ENCODE data around the gene APPL1.

Gene APPL1, protein sequence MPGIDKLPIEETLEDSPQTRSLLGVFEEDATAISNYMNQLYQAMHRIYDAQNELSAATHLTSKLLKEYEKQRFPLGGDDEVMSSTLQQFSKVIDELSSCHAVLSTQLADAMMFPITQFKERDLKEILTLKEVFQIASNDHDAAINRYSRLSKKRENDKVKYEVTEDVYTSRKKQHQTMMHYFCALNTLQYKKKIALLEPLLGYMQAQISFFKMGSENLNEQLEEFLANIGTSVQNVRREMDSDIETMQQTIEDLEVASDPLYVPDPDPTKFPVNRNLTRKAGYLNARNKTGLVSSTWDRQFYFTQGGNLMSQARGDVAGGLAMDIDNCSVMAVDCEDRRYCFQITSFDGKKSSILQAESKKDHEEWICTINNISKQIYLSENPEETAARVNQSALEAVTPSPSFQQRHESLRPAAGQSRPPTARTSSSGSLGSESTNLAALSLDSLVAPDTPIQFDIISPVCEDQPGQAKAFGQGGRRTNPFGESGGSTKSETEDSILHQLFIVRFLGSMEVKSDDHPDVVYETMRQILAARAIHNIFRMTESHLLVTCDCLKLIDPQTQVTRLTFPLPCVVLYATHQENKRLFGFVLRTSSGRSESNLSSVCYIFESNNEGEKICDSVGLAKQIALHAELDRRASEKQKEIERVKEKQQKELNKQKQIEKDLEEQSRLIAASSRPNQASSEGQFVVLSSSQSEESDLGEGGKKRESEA

DNA sequence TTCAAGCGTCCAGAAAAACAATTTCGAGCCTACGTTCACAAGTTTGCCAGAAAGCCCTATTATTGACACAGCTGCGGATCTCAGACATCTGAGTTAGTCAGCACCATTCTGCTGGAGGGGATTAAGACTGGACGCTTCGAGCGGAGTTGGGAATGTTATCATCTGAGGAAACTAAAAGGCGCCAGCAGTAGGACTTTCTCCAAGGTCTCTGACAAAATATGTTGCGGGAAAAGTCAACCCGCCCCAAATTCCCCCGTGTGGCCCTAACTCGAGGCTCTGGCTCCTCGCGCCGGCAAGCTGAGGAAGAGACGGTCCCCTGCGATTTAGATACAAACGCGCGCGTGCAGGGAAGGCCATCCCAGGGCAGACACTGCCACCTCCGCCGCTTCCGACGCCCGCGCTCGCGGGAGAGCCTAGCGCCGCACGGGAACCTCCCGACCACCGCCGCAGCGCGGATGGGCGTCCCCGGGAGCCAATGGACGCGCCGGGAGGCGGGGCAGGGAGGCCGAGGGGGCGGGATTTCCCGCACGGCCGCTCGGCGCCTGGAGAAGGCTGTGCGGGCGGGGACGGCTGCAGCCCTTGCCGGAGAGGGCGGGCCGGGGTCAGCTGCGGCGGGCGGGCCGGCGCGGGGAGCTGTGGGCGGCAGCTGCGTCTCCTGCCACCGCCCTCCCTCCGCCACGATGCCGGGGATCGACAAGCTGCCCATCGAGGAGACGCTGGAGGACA lies at the start of gene APPL1:
Gene APPL1 (plus strand): TSS at position 526 of the 726 bp plus-strand sequence. CDS start 155 bp downstream, at position 681.
- peak; percentile 52 to 76 for DNase-seq (ENCODE audit: low read depth in 2 of 2, low spot score in 1 of 2)

DNA sequence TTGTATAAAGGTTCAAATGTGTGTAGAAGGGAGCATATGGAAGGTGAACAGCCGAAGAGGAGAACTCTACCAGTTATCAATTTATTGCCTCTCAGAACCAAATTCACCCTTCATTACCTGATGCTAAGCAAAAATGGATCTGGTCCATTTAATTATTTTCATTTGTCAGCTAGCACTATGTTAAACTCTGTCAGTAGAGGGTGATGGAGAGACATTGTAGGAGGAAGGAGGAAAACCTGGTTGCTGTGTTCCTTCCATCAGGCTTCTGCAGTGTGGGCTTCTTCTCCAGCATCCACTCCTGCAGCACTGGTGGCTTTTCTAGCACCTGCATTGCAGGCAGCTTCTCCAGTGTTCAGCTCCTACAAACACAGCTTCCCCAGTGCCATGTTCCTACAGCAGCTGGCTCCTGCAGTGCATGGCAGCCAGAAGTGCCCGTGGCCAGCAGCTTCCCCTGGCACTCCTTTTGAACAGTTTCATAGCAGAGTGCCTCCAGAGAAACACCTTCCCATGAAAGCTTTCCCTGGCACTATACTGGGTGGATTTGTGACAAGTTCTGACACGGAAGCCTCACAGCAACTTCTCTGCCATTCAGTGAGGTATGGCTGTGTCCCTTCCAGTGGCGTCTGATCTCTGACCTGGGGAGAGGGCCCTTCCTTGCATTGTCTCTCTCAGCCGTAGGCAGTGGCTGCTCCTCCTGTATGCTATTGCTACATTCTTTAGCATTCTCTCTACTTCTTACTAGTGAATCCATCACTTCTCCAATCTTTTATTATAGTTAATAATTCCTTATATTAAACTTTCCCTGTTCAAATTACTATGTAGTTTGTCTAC lies 47.7 kb upstream of the APPL1 start:
- DNase-seq (ENCODE audit: low read depth in 2 of 2, low spot score in 1 of 2) = no peak

DNA sequence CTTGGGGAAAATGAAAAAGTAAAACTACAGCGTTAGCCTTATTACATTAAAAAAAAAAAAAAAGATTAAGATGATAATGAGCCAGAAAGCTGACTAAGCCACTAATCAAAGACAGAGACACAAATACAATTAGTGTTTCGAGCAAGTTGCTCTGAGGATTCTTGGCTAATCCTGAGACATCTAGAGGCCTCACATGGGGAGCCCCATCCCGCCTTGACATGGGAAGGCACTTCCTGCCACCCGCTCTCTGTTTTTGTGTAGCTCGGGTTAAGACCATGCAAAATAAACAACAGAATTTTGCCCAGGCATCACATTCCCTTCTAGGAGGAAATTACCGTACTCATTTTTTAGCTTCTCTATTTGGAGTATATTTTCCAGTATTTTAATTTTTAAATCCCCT lies 43.0 kb upstream of the APPL1 start:
- no peak for DNase-seq (ENCODE audit: low read depth in 2 of 2, low spot score in 1 of 2)

DNA sequence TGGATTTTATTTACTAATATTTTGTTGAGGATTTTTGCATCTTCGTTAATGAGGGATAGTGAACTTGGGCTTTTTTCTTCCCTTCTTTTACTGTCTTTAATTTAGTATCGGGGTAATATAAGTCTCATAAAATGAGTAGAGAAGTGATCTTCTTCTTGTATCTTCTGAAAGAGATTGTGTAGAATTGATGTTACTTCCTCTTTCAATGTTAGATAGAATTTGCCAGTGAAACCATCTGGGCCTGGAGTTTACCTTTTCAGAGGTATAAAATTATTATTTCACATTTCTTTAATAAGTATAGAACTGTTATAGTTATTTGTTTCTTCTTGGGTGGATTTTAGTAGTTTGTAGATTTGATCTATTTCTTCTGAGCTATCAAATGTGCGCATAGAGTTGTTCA lies 35.5 kb upstream of the APPL1 start:
- no peak for DNase-seq (ENCODE audit: low read depth in 2 of 2, low spot score in 1 of 2)

DNA sequence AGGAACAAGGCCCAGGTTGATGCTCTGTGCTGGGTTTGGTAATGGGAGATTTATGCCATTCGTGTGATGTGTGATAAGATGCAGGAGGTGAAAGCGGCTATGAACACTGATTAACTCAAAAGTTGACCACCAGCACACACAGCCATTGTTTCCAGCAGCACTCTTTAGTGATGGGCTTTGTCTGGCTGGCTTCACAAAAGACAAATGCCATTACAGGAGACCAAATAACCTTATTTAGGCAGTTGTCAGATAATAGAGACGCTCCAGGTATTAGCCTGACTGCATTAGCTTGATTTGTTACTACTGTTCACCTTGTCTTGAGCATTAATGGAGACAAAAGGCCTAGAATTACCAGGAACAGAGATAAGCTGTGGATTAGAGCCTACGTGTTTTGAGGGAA lies 32.9 kb upstream of the APPL1 start:
- DNase-seq (ENCODE audit: low read depth in 2 of 2, low spot score in 1 of 2) = no peak

DNA sequence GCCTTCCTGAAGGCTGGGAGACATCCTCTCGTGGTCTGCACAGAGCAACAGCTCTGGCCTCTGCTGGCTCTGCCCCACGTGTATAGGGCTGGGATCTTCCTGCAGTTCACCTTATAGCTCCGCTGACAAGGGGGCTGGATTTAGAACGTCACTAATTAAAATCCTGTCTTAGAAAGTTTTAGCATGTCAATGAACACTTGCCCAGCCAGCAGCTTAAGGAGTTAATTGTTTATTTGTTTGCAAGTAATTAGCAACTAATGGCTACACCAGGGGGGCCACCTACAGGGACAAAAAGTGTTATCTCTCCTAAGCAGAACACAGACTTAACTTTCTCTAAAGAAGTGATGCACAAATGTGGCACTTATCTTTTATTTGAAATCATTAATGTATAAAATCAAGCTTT lies 27.6 kb upstream of the APPL1 start, which contains the start of gene HESX1:
Gene HESX1 (minus strand): TSS at position 84 of the 403 bp plus-strand sequence. CDS start 60 bp downstream, at position 24.
- no peak for DNase-seq (ENCODE audit: low read depth in 2 of 2, low spot score in 1 of 2)

DNA sequence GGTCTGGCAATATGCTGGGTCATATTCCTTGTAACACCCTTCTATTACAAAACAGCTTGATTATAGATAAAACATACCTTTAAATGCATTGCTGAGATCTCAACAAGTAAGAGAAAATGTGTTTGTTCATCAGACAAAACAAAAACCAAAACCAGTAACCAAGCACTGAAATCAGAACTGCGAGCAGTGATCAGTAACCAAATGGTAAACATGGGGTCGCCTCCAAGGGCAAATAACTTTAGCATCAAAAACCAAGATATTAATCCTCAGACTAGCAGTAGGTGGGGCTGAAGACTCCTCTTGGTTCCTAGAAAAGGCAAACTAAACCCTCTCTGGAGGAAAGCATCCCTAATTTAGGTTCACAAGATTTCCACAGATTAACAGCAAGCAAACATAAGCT lies 21.1 kb upstream of the APPL1 start:
- DNase-seq (ENCODE audit: low read depth in 2 of 2, low spot score in 1 of 2) = no peak

DNA sequence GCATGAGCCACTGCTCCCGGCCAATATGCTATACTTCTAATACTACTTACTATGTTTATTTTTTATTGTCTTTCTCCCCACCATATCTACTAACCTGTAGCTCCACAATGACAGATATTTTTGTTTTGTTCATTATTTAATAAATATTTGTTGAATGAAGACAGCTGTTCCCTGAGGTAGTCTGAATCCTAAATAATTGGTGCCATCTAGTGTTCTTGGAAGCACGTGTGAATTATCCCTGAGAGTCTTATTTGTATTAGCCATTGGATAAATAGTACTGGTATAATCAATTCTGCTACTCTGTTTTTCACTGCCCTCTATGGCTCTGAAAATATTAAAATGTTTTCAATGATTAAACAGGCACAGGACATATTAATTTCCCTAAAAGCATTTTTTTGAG lies 5.6 kb upstream of the APPL1 start:
- no peak for DNase-seq (ENCODE audit: low read depth in 2 of 2, low spot score in 1 of 2)

DNA sequence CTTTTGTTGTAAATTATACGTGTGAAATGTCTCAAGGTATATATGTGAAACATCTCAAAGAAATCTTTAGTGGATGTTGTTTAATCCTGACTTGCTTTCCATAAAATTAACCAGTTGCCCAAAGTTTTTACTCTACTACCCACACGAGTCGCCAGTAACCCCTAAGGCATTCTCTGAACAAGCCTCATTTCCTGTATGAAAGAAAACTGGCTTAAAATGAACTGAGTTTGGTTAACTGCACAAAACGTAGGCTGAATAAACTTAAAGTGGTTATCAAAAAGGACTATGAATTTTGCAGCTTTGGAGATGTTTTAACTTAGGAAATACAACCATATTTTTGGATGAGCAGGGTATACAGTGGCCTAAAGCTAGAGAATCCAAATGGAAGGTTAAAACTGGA lies 2.7 kb upstream of the APPL1 start:
- no peak for DNase-seq (ENCODE audit: low read depth in 2 of 2, low spot score in 1 of 2)

DNA sequence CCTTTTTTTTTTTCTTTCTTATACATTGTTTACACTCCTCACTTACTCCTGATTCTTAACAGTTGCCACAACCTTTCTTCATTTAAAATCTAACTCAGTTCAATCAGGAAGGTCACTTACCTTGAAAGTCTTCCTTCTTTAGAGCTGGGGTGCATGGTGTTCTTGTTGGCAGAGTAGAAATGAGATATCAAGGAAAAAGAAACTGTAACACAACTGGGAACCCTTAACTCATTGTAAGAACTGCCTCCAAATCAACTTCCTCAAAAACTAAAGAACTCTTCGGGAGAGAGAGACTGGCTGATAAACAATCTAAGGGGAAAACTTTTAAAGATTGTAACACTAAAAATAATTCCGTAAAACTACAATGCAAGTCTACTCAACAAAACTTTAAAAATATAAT lies 1.4 kb upstream of the APPL1 start:
- no peak for DNase-seq (ENCODE audit: low read depth in 2 of 2, low spot score in 1 of 2)

DNA sequence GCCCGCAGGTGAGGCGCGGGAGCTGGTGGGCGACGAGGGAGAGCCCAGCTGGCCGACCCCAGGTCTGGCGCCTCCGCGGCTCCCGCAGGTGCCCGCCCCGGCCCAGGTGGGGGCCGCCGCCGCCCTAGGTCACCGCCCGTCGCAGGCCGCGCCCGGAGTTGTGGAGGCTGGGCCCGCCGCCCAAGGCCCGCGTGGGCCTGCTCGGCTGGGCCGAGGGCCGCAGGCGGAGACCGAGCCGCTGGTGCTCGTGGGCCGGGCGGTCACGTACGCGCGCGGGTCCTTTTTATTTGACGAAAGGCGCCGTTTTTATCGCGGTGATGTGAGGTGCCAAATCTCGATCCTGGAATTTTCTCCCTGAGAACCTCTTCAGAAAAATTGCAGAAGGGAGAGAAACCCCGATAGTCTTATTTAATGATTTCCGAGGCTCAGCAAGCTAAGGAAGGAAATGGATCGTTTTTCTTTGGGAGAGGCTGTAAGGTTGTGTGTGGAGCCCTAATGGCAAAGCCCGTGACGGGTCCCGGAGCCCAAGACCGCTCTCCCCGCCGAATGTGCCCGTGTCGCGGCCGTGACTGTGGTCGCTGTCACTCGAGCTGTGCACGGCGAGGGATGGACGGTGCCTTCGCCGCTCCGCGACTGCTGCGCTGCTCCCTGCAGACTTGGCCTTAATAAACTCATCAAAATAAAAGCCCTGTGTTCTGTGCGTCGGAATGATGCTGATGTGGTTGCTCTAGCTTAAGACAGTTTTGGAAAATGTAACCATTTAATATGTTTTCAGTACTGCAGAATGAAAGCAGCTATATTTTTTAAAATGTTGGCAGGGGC lies 612 bp downstream of the APPL1 start:
- DNase-seq (ENCODE audit: low read depth in 2 of 2, low spot score in 1 of 2) = peak in 1 of 2 donors; percentile 4

DNA sequence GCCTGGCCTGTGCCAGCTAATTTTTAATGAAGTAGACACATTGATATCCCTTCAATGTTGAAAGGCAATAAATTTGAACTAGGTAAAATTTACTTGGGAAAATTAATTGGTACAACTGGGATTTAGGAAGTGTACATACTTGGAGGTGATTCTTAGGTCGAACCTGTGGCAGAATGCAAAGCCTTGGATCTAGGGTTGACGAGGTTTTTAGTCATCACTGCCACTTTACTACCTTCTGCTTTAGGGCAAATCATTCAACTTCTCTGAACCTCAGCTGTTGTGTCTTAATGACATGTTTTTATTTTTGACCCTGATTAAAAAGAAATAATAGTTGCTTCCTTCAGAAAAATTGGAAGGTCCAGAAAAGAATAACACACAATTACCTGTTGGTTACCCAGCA lies 2.5 kb downstream of the APPL1 start:
- no peak for DNase-seq (ENCODE audit: low read depth in 2 of 2, low spot score in 1 of 2)

DNA sequence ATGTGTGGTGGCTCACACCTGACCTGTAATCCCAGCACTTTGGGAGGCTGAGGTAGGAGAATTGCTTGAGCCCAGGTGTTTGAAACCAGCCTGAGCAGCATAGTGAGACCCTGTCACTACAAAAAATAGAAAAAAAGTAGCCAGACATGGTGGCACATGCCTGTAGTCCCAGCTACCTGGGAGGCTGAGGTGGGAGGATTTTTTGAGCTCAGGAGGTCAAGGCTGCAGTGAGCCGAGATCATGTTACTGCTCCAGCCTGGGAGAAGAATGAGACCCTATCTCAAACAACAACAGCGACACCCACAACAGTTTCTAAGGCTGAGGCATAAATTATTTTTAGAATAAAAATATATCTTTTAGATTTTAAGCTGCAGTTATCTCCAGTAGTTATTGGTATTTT lies 6.3 kb downstream of the APPL1 start:
- no peak for DNase-seq (ENCODE audit: low read depth in 2 of 2, low spot score in 1 of 2)

DNA sequence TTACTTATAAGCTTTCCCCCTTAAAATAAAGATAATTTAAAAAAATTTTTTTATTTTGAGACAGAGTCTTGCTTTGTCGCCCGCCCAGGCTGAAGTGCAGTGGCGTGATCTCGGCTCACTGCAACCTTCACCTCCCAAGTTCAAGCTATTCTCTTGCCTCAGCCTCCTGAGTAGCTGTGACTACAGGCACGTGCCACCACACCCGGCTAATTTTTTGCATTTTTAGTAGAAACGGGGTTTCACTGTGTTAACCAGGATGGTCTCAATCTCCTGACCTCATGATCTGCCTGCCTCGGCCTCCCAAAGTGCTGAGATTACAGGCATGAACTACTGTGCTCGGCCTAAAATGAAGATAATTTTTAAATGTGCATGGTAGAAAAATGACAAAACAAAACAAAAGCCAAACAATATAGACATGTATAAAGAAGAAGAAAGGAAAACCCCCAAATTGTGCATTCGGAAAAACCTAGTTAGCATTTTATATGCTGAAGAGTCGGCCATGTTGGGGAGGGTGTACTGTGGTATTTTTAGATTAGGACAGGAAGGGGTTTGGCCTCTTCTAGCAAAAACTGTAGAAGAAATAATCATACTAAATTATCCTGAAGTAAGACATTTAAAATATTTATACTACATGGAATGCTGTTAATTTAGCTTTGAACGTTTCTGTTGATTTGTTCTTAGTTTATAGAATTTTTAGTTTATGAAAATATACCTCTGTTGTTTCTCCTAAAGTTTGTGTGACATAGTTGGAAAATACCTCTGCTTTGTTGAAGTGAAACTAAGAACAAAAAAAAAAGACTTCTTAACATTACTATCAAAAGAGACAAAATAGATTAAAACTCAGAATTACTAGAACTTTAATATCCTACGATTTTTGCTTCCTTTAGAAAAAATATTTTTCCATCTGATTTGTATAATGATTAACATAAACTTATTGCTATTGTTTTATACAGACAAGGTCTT lies 7.4 kb downstream of the APPL1 start:
- no peak for DNase-seq (ENCODE audit: low read depth in 2 of 2, low spot score in 1 of 2)

DNA sequence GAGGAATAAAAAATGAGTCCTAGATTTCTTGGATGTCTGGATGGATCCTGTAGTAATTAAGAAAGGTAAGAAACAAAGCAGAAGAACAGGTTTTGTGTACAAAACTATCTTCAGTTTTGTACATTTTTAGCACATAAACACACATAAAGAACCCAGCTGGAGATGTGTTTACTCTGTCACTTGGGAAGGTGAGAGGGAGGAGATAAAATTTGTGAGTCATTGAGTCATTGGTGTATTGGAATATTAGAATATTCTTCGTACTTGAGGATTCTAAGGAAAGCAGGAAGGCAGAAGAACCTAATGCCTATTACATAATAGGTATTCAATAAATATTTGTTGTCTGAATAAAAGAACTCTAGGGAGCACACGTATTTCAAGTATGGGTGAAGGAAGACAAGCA lies 17.4 kb downstream of the APPL1 start:
- DNase-seq (ENCODE audit: low read depth in 2 of 2, low spot score in 1 of 2) = no peak

DNA sequence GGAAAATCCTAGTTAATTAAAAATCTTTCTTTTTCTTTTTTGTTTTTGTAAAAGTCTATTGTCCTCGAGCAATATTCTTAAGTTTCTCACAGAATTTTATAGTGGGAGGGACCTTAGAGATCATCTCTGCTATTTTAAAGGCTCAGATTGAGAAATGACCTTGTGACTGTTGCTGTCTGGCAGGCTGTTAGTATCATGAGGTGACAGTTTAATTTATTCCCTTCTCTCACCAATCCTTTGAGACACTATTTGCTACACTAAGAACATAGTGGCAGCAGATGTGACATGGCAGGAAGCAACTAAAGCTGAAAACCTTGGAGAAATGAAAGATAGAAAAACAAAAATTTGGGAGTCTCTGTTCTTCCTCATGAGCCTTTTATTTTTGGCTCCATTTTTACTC lies 24.9 kb downstream of the APPL1 start:
- DNase-seq (ENCODE audit: low read depth in 2 of 2, low spot score in 1 of 2) = no peak

DNA sequence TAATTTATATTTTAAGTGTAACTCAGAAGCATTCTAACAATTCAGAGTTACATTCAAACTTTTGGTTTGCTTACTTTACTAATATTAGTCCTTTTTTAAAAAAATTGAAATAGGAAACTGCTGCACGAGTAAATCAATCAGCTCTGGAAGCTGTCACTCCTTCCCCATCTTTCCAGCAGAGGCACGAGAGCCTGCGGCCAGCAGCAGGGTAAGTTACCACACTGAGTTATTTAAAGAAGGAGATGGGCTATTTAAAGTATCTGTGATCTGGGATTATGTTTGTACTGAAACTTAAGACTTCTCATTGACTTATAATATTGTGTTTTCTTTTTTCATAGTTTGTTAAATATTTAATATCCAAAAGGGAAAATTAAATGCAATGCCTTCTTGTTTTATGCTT lies 29.3 kb downstream of the APPL1 start:
- no peak for DNase-seq (ENCODE audit: low read depth in 2 of 2, low spot score in 1 of 2)

DNA sequence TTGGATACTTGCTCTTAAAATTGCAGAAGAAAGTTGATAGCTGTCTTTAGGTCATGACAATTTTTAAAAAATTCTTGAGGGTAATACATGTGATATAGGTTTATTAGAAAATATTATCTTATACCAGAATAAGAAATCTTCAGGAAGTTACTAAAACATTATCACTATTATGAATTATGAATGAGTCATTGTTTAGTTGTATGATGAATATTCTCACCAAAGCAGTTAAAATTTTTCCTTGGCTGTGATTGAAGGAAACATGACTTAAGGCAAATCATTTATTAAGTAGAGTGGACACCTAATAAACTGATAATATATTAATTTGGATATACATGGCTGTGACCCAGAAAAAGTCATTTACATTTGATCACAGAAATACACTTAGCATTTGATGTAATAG lies 30.1 kb downstream of the APPL1 start:
- DNase-seq (ENCODE audit: low read depth in 2 of 2, low spot score in 1 of 2) = no peak

DNA sequence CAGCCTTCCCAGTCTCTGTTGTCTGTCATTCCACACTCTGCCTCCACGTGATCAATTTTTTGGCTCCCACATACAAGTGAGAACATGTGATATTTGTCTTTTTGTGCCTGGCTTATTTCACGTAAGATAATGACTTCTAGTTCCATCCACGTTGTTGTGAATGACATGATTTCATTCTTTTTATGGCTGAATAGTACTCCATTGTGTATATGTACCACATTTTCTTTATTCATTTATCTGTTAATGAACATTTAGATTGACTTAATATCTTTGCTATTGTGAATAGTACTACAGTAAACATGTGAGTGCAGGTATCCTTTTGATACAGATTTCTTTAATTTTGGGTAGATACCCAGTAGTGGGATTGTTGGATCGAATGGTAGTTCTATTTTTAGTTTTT lies 33.6 kb downstream of the APPL1 start:
- no peak for DNase-seq (ENCODE audit: low read depth in 2 of 2, low spot score in 1 of 2)

Measured in stimulated activated CD8-positive, alpha-beta memory T cell treated with anti-CD3 and anti-CD28 coated beads, Interleukin-4, amount 100 ng/mL, for 4 hours (primary cell).